ENCODE data around the gene DSG3.

DSG3 gene

DNA sequence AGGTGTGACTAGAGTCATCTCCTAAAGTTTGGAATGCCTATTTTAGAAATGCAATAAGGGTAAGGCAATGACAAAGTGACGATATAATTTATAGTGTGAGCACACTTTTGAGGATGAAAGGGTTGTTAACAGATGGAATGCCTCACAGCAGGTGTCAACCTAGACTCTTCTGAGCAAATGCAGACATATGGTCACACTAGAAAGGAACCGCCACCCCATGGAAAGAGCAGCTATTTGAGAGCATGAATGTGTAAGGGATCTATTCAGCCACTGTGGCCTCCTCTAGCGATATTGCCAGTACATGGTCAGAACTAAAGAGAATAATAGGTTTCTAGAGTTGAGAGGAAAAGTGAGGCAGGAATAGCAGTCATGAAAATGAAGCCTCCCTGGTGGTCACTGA lies 68.9 kb downstream of the DSG3 start:
- DNase-seq (ENCODE audit: low spot score): no peak

DNA sequence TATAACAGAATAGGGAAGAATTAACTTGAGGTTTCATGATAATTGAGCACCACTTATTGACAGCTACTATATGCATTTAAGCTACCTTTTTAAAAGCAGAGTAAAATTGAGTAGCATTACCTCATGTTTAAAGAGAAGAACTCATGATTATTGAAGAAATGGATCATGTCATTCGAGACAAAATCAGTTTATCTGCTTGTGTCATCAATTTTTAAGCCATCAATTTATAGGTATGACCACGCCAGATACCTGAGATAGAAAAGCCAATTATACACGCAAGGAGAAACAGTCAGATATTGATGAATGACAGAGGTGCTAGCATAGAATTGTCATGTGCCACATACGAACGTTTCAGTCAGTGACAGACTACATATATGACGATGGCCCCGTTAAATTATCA lies 78.8 kb downstream of the DSG3 start:
- no peak for DNase-seq (ENCODE audit: low spot score)

Data from CD4-positive, alpha-beta T cell treated with Interleukin-2 at 100 ng/mL for 4 hours (primary cell).